ENCODE results near the gene CDH24.

CDH24 gene

DNA sequence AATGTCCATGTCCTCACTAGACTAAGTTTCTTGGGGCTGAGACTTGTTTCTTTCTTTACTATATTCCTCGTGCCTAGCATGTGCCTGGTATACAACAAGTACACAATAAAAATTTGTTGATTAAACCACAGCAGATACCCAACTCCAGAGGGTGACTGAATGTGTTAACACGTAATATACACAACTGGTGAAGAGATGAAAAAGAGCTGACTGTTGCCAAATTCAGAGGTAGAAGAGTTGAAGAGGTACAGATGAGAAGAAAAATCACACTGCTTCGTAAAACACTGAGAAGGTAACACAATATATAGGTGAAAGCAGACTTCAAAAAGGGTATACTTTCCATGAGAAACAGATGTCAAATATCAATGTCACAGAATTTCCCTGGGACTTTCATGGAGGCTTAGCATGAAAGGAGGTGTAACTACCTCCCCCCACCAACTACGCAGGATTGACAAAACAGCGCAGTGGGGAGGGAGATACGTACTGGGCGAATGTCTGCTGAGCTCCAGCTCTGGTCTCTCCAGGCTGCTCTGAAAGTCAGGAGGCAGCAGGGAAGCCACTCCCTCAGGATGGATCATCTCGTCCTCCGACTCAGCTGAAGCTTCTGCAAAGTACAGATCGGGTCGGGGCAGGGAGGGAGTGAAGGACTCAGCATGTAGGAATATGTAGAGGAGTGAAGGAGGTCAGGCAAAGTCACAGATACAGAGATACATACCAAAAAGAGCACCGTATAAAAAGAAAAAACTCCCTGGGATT is 32.4 kb upstream of the CDH24 start:
- DNase-seq: no peak

DNA sequence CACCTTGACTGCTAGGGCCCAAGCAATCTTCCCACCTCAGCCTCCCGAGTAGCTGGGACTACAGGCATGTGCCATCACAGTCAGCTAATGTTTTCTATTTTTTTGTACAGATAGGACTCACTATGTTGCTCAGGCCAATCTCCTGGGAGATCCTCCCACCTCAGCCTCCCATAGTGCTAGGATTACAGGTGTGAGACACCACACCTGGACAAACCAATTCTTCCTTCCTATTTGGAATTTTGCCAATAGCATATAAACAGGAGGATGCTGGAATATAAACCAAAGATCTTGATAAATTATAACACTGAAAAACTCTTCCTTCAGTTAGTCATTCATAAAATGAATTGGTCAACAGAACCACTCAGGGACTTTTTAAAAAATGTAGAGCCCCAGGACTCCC is 29.2 kb upstream of the CDH24 start:
- no peak for DNase-seq

DNA sequence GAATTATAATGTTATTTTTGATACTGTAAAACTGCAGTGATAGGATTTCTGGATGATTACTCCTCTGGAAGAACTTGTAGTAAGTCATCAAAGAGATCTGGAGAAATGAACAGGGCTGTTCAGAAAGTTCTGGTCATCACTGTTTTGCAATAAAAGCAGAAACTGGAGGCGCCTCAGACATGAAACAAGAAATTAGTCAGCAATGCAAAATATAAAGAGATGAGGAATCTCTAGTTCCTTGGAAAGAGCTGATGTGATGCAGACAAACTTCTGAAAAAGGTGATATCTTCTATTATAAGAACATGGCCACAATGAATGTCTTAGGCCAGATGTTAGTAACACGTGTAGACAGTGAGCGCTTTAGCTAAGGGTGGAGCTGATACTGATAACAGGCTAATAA is 28.1 kb upstream of the CDH24 start:
- no peak for DNase-seq

GRCh38 chr14:23080474-23080873 is 23.2 kb upstream of the CDH24 start:
- DNase-seq: no peak

DNA sequence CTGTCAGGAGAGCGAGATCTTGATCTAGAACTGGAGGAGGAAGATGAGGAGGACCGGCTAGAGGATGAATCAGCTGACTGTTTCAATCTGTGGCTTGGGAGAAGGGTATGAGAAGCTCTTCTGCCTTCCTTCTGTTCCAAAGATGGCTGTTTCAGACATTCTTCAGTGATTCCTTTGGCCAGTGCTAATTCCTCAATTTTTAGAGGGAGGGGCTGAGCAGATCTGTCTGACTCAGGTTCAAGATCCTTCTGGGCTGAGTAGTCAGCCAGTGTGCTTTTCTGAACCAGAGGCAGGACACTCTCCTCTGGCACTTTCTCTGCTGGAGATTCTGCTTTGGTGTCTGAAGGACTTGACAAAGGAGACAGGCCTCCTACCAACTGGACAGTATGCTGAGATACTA is 22.4 kb upstream of the CDH24 start:
- DNase-seq: no peak

DNA sequence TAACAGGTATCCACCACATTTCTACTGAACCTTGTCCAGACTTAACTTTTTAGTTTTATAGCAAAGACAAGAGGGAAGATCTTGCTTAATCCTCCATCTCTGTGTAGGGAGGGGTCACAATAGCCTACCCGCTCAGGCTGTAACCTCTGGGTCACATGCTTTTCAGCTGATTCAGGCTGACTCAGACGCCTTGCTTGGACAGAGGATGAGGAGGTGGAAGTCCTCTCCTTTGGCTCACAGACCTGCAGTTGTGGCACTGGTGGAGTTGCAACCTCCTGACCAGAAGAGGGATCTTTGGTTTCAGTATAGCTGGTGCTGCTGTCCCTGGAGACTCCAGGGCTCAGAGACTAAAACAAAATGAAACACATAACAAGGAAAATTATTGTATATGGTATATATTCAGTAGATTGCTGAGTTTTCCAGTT is 21.4 kb upstream of the CDH24 start:
- no peak for DNase-seq

GRCh38 chr14:23077962-23078361 is 20.6 kb upstream of the CDH24 start:
- no peak for DNase-seq

DNA sequence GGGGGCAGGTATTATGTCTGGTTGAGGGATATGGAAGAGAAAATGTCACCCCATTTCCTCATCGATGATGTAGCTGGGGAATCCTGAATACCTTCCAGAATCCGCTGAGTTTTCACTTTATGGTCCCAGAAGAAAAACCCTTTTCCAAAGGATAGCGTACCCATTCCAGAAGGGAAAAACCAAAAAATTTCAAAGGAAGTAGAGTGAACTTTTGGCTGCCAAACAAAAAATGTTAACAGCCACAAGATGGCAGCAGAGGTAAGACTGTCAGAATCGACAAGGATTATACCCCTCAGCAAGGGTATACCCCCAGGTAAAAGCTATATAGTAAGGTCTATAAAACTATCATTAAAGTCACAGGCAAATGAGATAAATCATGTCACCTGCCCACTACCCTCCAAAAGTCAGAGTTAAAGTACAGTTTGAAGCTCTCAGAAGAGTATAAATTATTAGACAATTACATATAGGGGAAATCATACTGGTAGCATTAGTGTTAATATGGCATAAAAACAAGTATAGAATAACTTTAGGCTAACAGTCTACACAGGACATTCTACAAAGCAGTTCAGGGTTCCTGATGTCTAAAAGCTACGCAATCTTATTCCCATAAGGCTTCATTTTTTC is 19.6 kb upstream of the CDH24 start:
- DNase-seq: no peak

- DNase-seq: no peak
Measured at GRCh38 chr14:23074906-23075305, 17.6 kb upstream of the CDH24 start.

DNA sequence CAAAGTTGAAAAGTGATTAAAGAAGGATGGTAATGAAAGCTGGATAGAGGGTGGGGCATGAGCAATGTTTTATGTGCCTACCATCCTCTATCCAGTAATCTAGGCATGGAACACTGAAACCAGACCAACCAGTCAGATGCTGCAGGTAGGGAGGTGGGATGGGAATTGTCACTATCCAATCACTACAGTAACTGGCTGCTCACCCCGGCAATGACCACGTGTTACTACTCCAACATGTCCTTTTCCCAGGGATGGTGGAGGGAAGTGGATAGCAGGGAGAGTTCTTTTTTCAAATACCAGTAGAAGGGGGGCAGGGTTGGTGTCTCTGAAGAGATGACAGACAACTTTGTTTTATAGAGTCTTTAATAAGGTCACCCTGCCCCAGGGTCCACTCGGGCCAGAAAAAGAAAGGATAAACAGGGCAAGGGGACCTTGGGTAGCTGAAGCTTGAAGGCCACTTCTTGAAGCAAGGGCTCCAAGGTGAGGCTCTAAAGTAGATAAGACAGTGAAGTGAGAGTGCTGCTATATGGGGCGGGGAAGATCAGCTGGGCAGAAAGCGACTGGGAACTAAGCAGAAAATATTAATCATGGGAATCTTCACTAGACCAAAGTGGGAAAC is 14.7 kb upstream of the CDH24 start:
- DNase-seq: no peak

DNA sequence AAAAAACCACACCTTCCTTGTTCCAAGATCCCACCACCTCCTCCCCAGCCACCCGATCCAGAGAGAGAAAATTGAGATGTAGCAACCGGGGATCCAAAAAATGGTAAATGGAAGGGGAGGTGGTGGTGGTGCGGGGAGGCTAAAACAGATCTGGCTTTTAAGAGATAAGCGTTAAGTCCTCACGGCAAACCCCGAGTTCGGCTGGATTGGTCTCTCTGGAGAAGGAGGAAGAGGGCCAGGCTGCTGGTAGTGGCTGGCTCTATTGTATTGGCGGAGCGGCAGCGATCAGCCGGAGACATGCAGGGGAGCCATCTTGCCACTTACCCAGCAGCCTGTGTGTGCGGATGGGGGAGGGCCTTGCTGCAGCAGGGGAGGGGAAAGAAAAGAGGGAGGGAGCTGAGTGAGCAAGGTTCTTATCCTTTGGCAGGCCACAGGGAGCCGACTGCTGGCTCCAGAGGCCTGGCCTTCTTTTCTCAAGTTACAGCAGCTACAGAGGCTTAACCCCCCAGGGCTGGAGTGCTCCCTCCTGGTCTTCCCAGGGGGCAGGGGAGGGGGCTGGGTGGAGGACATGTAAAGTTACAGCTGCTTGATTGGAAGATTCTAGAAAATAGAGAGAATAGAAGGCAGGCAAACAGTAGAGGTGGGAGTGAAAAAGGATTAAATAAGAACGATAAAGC is 14.1 kb upstream of the CDH24 start:
- DNase-seq: no peak

DNA sequence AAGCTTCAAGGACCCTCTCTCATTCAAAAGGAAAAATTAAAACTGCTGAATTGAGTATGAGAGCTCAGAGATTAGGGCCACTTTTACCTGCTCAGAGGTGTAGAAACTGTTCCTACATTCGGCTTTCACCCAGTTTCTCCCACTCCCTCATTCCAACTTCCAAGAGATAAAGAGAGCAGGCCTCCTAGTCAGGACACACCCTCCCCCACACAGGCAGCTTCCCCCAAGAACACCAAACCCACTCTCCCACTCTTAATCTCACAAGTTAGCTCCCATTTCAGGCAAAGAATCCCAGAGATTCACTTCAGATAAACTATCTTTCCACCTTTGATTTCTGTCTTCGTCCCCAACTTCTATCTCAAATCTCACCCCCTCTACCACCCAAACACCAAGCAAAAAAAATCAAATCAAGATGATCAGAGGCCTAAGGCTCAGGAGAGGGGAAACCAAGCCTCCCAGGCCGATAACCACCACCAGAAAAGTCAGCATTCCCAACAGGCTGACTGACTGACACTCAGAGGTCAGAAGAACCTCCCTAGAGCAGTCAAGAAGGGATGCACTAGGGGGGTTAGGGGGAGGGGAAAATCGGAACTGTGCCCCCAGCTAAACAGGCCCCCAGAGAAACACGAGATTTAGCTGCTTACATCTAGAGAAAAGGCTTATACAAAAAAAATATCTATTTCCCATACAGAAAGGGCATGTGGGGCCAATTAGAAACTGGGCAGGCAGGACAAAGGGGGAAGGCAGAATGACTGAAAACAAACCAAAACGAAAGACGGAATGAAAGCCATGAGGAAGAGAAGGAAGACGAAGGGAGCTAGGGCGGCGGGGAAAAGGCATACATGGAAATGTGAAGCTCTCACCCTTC is 13.2 kb upstream of the CDH24 start:
- no peak for DNase-seq

GRCh38 chr14:23069413-23069806 is 12.1 kb upstream of the CDH24 start:
- no peak for DNase-seq

GRCh38 chr14:23068789-23069412 is 11.6 kb upstream of the CDH24 start:
- no peak for DNase-seq

GRCh38 chr14:23067847-23068788 is 10.8 kb upstream of the CDH24 start:
- no peak for DNase-seq

DNA sequence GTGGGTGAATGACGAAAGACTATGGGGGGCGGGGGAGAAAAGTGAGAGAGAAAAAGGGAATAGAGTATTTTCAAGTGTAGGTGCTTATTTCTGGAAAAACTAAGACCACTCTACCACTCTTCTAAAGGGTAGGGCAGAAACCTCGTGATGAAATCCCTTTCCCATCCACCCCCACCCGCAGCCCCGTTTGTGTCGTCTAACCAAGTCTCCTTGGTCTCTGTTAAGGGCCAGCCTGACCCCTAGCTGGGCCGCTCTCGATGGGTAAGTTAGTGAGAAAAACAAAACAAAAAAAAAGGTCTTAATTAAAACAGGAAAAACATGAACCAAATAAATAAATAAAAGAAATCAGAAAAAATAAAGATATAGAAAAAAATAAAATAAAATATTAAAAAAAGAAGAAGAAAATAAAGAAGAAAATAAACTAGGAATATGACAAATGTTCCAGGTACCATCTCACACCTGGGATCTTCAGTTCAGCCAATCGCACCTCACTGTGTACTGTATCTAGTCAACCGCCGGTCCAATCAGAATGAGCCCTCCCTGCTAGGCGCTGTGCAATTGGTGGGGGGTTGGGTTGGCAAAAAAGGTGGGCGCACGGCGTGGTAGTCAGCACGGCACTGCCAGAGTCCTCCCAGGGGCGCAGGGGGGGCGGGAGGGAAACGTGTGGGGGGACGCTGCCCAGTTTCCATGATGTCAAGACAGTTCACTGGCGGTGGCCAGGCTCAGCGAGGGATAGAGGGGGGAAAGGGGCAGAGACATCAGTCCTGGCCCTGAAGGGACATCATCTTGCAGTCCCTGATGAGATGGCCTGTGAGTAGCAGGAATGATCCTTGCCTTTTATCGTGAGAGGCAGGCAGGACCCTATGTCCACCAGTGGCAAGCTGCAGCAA is 9.8 kb upstream of the CDH24 start:
- DNase-seq: no peak

DNA sequence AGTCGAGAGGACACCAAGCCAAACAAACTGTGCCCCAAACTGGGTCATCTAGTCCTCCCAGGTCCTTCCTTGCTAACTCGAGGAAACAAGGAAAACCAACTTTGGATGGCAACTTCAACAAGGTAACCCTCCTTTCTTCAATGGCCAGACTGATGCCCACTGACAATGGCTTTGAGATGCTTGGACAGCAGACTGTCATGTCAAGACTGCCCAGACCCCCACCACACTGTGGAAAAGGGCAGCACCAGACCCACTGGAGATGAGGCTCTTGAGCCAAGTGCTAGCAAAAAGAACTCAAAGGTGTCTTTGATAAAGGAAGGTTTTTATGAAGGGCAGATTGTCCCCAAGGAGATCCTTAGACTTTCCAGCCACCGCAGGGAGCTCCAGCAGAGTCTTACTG is 9.0 kb upstream of the CDH24 start:
- no peak for DNase-seq

- DNase-seq: no peak
Measured at GRCh38 chr14:23063601-23064000, 6.3 kb upstream of the CDH24 start.

DNA sequence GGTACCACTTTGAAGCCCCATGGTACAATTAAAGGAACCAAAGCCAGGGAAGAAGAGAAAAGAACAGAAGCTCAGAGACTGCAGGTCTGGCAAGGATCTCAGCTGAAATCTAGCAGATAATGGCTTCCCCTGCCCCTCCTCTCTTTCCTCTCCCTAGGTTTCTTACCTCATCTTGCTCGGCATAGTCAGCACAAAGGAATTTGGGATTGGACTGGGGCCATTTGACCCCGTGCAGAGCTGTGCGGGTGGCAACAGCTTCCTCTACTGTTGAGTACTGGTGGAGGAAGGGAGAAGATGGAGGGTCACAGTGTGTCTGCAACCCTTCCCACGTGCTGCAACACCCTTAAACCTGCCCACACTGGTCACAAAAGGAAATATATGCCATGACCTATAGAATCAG is 4.7 kb upstream of the CDH24 start:
- DNase-seq: no peak
